SW 1271 (cell line): Measurements from ENCODE around the gene CCL14.
"Not testable (repeated sequence)": the region's sequence is repeated elsewhere in the genome, so short reads cannot be mapped to it uniquely, and the experiment has no call there.

Experiments used
- DNase-seq, 2 experiments: peaks; one replicate each; lab custom pipeline; 2025; lab: John Stamatoyannopoulos, UW

Gene CCL14

DNA sequence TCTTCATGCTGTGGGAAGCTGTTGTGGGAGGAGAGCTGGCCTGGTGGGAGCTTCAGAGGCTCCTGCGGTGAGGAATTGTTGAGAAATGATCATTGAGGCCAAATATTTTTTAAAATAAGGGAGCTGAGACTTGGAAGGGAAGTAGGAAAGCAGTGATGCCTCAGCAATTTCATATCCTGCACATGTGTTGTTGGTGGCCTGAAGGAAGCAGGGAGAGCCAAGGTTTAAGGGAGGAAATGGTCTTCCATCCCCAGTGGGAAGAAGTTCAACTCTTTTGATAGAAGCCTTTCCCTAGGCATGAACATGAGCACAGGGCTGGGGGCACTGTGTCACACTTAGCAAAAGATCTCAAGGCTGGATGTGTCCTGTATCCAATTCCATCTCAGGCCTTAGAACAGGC, at the start of gene CCL14:
Gene CCL14, minus strand, starts transcription at position 87 of the 400 bp plus-strand sequence. Its CDS starts 80 bp downstream, at position 7.
- DNase-seq: no peak

GRCh38 chr17:36036235-36036634, 49.7 kb upstream of the CCL14 start:
- no peak for DNase-seq

DNA sequence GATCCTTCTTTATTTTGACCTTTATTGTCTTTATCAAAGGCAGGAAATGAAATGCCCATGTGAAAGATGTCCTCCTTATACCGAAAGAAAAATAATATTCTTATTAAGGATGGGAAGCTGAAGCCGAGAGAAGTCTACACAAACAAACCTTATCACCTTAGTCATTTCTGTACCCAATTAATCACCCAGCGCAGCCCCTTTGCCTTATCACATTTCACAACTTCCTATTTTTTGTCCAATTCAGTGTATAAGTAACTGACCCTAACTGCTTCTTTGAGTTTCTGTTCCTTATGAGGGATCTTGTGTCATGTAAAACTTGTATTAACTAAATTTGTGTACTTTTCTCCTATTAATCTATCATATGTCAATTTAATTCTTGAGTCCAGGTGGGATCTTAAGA, 47.6 kb upstream of the CCL14 start:
- DNase-seq: no peak

GRCh38 chr17:36030956-36031355, 44.4 kb upstream of the CCL14 start:
- DNase-seq: no peak

DNA sequence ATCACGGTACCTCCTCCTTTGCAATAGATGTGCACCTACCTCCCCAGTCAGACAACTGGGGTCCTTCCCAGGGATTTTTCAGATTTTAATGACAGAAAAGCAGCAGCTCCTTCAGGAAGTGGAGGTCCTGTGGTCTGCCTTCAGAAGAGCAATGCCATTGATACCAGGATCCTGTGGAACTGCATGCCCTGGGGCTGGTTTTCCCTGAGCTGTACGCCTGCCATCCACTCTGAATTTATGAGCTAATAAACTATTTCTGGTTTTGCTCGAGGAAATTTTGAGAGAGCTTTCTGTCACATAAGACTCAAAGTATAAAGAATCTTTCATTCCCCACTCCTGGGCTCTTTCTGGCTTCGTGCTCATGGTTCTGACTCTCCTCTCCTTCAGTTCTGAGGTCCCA, 41.2 kb upstream of the CCL14 start:
- DNase-seq: no peak

DNA sequence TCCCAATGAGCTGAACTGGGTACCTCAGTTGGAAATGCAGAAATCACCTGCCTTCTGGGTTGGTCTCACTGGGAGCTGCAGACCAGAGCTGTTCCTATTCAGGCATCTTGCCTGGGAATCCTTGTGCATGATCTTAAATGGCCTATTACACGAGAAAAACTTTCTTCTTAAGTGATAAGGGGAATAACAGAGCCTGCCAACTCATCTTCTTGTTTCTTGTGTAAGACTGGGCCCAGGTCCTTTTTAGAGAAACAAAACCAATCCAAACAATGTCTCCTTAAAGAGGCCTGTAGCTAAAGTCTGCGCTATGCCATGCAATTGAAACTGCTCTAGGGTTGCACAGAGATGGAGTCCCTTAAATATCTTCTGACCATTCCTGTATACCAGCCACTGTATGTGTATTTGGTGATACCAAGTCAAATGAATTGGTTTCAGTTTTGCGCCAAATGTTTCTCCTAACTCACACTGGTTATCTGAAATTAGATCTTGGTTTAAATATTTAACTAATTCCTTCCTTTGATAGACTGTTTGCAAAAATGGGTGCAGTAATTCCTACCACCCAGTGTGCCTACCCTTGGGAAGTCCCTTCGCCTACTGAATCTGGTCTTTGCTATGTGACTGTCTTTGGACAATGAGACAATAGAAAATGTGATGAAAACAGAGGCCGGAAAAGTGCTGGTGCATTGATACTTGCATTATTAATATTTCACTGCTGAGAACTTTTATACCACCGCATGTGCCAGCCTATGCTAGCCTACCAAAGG, 37.8 kb upstream of the CCL14 start:
- no peak for DNase-seq

- DNase-seq: no peak
Observed at GRCh38 chr17:36019423-36019822, 32.9 kb upstream of the CCL14 start.

GRCh38 chr17:36017799-36018198, 31.3 kb upstream of the CCL14 start, which contains the start of gene CCL23:
CCL23 (minus strand) TSS chr17:36017972; CDS start chr17:36017897, 75 bp downstream.
- no peak for DNase-seq

DNA sequence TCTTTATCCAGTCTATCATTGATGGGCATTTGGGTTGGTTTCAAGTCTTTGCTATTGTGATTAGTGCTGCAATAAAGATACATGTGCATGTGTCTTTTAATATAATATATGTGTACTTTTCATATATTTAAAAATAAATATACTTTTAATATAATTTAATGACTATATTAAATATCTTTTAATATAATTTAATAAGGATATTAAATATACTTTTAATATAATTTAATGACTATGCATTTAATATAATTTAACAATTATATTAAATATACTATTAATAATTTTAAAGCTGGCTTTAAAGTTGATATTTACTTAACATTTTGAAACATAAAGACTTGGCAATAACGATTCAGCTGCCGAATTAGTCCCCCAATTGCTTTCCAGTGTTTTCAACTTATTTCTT, 30.0 kb upstream of the CCL14 start:
- DNase-seq: no peak

DNA sequence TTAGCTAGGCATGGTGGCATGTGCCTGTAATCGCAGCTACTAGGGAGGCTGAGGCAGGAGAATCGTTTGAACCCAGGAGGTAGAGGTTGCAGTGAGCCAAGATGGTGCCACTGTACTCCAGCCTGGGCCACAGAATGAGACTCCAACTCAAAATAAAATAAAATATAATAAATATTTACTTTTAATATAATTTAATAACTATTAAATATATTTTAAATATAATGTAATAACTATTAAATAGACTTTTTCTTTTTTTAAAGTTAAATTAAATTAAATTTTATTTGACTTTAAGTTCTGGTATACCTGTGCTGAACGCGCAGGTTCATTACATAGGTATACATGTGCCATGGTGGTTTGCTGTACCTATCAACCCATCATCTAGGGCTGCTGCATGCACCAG, 29.4 kb upstream of the CCL14 start:
- not testable (repeated sequence) for DNase-seq

GRCh38 chr17:36014946-36015345, 28.4 kb upstream of the CCL14 start:
- DNase-seq: no peak

GRCh38 chr17:36011201-36011600, 24.7 kb upstream of the CCL14 start:
- no peak for DNase-seq

DNA sequence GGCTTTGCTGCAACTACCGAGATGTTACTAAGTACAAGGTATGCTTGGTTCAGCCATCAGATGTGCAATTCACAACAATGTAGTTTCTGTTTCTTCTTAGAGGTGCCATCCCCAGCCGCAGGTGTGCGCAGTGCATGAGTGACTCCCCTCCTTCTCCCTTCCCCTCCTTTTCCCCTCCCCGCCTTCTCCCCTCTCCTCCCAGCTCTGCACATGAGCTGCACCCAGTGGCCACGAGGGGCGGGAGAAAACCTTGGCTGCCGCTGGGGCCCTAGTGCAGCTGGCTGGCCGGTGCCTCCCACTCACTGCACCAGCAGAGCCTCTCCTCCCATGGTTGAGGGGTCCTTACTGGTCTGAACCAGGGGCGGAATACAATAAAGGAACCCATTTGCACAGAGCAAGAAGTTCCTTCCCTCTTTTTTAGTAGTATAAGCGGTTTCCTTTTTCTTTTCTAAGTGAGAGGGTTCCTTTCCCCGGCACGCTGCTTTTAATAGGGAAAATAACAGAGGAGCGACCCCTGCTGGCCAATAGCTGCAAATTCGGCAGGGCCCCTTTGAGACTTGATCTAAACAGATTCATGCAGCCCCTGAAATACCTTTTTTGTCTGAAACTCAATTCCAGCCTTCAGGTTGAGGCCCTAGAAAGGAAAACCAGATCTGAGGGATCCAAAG, 22.6 kb upstream of the CCL14 start:
- no peak for DNase-seq

DNA sequence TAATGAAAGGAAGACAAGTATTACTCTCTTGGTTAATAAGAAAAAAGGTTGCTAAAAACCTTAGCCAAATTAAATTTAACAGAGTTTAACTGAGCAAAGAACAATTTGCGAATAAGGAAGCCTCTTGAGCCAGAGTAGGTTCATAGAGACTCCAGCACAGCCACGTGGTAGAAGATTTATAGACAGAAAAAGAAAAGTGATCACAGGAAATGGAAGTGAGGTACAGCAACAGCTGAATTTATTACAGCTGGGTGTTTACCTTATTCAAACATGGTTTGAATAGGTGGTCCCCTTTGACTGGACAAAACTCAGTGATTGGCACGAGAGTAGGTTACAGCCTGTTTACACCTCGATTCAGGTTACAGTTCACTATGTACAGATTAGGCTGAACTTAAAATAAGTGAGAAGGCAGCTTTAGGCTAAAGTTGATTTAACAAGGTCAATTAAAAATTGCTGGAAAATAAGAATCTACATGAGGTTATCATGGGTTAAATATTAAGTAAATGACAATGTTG, 18.1 kb upstream of the CCL14 start:
- DNase-seq: no peak

DNA sequence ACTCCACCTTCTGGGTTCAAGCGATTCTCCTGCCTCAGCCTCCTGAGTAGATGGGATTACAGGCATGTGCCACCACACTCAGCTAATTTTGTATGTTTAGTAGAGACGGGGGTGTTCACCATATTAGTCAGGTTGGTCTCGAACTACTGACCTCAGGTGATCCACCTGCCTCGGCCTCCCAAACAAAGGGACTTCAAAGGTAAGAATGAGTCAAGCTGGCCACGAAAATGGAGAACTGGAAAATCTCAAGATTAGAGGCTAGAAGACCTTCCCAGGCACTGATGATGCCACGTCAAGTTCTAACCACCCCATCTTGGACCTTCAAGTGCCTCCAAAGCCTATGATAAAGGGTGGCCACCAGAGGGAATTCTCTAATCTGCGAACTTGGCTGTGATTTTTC, 16.1 kb upstream of the CCL14 start:
- DNase-seq: no peak

GRCh38 chr17:36001862-36002603, 15.5 kb upstream of the CCL14 start:
- no peak for DNase-seq

DNA sequence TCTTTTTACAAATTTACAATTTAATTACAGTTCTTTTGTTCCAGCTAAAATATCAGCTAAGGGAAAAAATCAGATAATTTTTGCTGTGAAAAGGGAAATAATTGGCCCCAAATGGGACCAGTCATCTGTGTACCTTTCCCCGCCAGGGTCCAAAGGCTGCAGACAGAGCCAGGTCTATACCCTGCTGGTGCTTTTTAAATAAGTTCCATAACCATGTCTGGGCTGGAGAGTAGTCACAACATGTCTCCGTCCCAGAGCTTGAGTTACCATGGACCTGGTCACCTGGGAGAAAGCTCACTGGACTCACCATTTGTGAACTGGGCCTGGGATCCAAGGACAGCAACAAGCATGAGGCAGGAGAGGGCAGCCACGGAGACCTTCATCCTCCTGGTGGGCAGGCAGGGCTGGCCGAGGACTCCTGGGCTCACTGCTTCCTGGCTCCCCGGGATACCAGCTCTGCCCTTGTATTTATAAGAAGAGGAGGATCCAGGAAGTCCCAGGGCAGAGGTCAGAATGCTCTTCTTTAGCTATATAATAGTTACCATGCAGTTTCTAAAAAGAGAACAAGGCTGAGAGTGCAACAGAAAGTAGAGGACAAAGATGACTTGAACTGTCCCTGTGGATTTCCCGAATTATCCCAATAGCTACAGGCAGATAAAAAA, 14.7 kb upstream of the CCL14 start, which contains the start of gene CCL15:
Gene CCL15, minus strand, starts transcription at position 444 of the 662 bp plus-strand sequence. Its CDS starts 61 bp downstream, at position 383.
- DNase-seq: no peak

GRCh38 chr17:36000732-36001109, 14.2 kb upstream of the CCL14 start:
- no peak for DNase-seq

DNA sequence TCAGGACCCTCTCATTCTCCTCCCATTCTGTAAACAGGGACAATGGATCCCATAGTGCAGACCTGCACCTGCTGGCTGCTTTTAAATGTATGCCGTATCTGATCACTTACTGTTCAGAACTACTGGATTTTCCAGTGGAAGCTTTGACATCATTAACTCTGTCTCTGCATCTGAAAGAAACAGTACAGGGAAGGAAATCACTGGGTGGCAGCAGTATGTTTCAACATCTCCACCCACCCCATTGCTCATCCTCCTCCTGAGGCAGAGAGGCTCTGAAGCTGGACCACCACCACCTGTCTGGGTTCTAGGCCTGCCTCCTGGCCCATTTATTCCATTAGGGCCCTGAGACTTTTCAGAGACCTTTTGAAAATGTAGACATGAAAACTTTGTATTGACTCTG, 12.2 kb upstream of the CCL14 start:
- DNase-seq: no peak

GRCh38 chr17:35998018-35998545, 11.6 kb upstream of the CCL14 start:
- DNase-seq: no peak

DNA sequence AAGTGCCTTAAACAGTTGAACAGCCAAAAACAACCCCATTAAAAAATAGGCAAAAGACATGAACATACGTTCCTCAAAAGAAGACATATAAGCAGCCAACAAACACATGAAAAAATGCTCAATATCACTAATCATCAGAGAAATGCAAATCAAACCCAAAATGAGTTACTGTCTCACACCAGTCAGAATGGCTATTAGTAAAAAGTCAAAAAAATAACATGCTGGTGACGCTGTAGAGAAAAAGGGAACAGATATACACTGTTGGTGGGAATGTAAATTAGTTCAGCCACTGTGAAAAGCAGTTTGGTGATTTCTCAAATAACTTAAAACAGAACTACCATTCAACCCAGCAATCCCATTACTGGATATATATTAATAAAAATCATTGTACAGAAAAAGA, 8.8 kb upstream of the CCL14 start:
- DNase-seq: not testable (repeated sequence)

- DNase-seq: no peak
Observed at GRCh38 chr17:35991075-35991474, 4.5 kb upstream of the CCL14 start.
